ES-I3 (cell line): Measurements from ENCODE around the gene SFMBT1.

Experiments
- H3K36me3 ChIP-seq: 2 replicates; pipeline ENCODE4 v1.6.1; 2013; ENCODE audit warnings: mild to moderate bottlenecking, low read length, control low read depth, moderate library complexity; ENCODE audit not compliant: insufficient read depth
- H3K4me1 ChIP-seq: 2 replicates; pipeline ENCODE4 v1.6.1; 2013; ENCODE audit warnings: mild to moderate bottlenecking, control low read depth, low read length; ENCODE audit not compliant: insufficient read depth
- H3K9ac ChIP-seq: 2 replicates; pipeline ENCODE4 v1.6.1; 2013; ENCODE audit warnings: low read depth, mild to moderate bottlenecking, low read length, moderate library complexity
- H3K9me3 ChIP-seq: 2 replicates; pipeline ENCODE4 v1.6.1; 2013; ENCODE audit warnings: mild to moderate bottlenecking, low read length, moderate library complexity; ENCODE audit not compliant: control insufficient read depth, insufficient read depth

Gene SFMBT1

GRCh38 chr3:52892290-52892624, 153.6 kb downstream of the SFMBT1 start:
- Histone ChIP-seq H3K4me1 (no peaks in the 10 kb centered on the region), H3K36me3 (no peaks in the 10 kb centered on the region), H3K9ac (no peak overlapping the region), H3K9me3 (no peaks in the 10 kb centered on the region)

GRCh38 chr3:52891615-52892081, 154.2 kb downstream of the SFMBT1 start:
- Histone ChIP-seq H3K9ac (no peak overlapping the region), H3K4me1 (no peaks in the 10 kb centered on the region), H3K36me3 (no peaks in the 10 kb centered on the region), H3K9me3 (no peaks in the 10 kb centered on the region)

- Histone ChIP-seq H3K9me3 (no peaks in the 10 kb centered on the region), H3K4me1 (no peaks in the 10 kb centered on the region), H3K9ac (no peak overlapping the region), H3K36me3 (no peaks in the 10 kb centered on the region)
Observed at GRCh38 chr3:52891164-52891563, 154.7 kb downstream of the SFMBT1 start.

GRCh38 chr3:52890735-52891134, 155.1 kb downstream of the SFMBT1 start:
- H3K4me1 ChIP-seq, result no peaks in the 10 kb centered on the region

GRCh38 chr3:52889901-52890300, 156.0 kb downstream of the SFMBT1 start:
- no peaks in the 10 kb centered on the region for H3K4me1 ChIP-seq
- H3K36me3 ChIP-seq, result no peaks in the 10 kb centered on the region
- H3K9ac ChIP-seq, result no peak overlapping the region
- H3K9me3 ChIP-seq, result no peaks in the 10 kb centered on the region

More at GRCh38 chr3:52890735-52891134, 155.1 kb downstream of the SFMBT1 start:
- Histone ChIP-seq H3K9me3 (no peaks in the 10 kb centered on the region), H3K36me3 (no peaks in the 10 kb centered on the region), H3K9ac (no peak overlapping the region)

GRCh38 chr3:52887166-52887565, 158.7 kb downstream of the SFMBT1 start:
- Histone ChIP-seq H3K36me3 (no peaks in the 10 kb centered on the region), H3K9me3 (no peaks in the 10 kb centered on the region; the same call in 1 of the 2 replicates), H3K4me1 (no peaks in the 10 kb centered on the region), H3K9ac (no peak overlapping the region)

- Histone ChIP-seq H3K9me3 (no peaks in the 10 kb centered on the region; the same call in 1 of the 2 replicates), H3K4me1 (no peaks in the 10 kb centered on the region), H3K36me3 (no peaks in the 10 kb centered on the region), H3K9ac (no peak overlapping the region)
Observed at GRCh38 chr3:52886049-52886730, 159.7 kb downstream of the SFMBT1 start.

GRCh38 chr3:52882377-52882776, 163.5 kb downstream of the SFMBT1 start:
- Histone ChIP-seq H3K4me1 (no peaks in the 10 kb centered on the region), H3K36me3 (no peaks in the 10 kb centered on the region), H3K9ac (no peak overlapping the region), H3K9me3 (no peaks in the 10 kb centered on the region; the same call in 1 of the 2 replicates)

GRCh38 chr3:52881871-52882270, 164.0 kb downstream of the SFMBT1 start:
- H3K9me3 ChIP-seq, result no peaks in the 10 kb centered on the region; the same call in 1 of the 2 replicates
- H3K36me3 ChIP-seq, result no peaks in the 10 kb centered on the region
- H3K4me1 ChIP-seq, result no peaks in the 10 kb centered on the region

GRCh38 chr3:52880474-52880873, 165.4 kb downstream of the SFMBT1 start:
- Histone ChIP-seq H3K36me3 (no peaks in the 10 kb centered on the region), H3K9ac (no peak overlapping the region), H3K4me1 (peaks cover 6% of the 10 kb centered on the region; the same call in 1 of the 2 replicates), H3K9me3 (no peaks in the 10 kb centered on the region; the same call in 1 of the 2 replicates)

More at GRCh38 chr3:52881871-52882270, 164.0 kb downstream of the SFMBT1 start:
- no peak overlapping the region for H3K9ac ChIP-seq

- Histone ChIP-seq H3K9me3 (no peaks in the 10 kb centered on the region; the same call in 1 of the 2 replicates), H3K4me1 (peaks cover 8% of the 10 kb centered on the region; the same call in 1 of the 2 replicates), H3K9ac (no peak overlapping the region), H3K36me3 (no peaks in the 10 kb centered on the region)
Observed at GRCh38 chr3:52880047-52880446, 165.8 kb downstream of the SFMBT1 start.

- peaks cover 8% of the 10 kb centered on the region; the same call in 1 of the 2 replicates for H3K4me1 ChIP-seq
- H3K36me3 ChIP-seq, result no peaks in the 10 kb centered on the region
- no peak overlapping the region for H3K9ac ChIP-seq
- H3K9me3 ChIP-seq, result no peaks in the 10 kb centered on the region
Observed at GRCh38 chr3:52879581-52879980, 166.3 kb downstream of the SFMBT1 start.

GRCh38 chr3:52879090-52879489, 166.8 kb downstream of the SFMBT1 start:
- no peaks in the 10 kb centered on the region for H3K9me3 ChIP-seq
- no peak overlapping the region for H3K9ac ChIP-seq
- H3K4me1 ChIP-seq, result peaks cover 11% of the 10 kb centered on the region; the same call in 1 of the 2 replicates
- no peaks in the 10 kb centered on the region for H3K36me3 ChIP-seq

- H3K9me3 ChIP-seq, result no peaks in the 10 kb centered on the region
- H3K9ac ChIP-seq, result no peak overlapping the region
- H3K4me1 ChIP-seq, result peaks cover 16% of the 10 kb centered on the region; the same call in 1 of the 2 replicates
- no peaks in the 10 kb centered on the region for H3K36me3 ChIP-seq
Observed at GRCh38 chr3:52877085-52877484, 168.8 kb downstream of the SFMBT1 start.

- no peak overlapping the region for H3K9ac ChIP-seq
- peaks cover 16% of the 10 kb centered on the region; the same call in 1 of the 2 replicates for H3K4me1 ChIP-seq
- no peaks in the 10 kb centered on the region for H3K36me3 ChIP-seq
- H3K9me3 ChIP-seq, result no peaks in the 10 kb centered on the region
Observed at GRCh38 chr3:52874864-52875587, 170.8 kb downstream of the SFMBT1 start.
